K562 (cell line): ENCODE data around the gene SDCCAG8. TPM values are rescaled to one million over a fixed set of nuclear protein-coding genes. Genes with fewer than 3 reads are reported as not detected.
A peak's percentile ranks its signal among the peaks of the same experiment; 100 is the strongest.

Source experiments
- BMI1 ChIP-seq: fragments of 150-350 bp; IDR thresholded peaks from 2 replicates; pipeline ENCODE4 v1.6.1; 2014; ENCODE audit warnings: low read length
- CGGBP1 ChIP-seq: fragments of 250-450 bp; sonication (Bioruptor Pico); IDR thresholded peaks from 2 replicates; pipeline ENCODE4 v1.9.0; 2021; ENCODE audit warnings: mild to moderate bottlenecking
- E2F4 ChIP-seq: sonication (generic); formaldehyde crosslinking; IDR thresholded peaks from 2 replicates; pipeline ENCODE4 v1.8.0; 2022; ENCODE audit warnings: mild to moderate bottlenecking, low read depth, missing genetic modification reagents
- E2F6 ChIP-seq, 2 experiments: IDR thresholded peaks; 2 replicates each; pipeline ENCODE4 v1.6.1; 2011; ENCODE audit warnings: borderline replicate concordance in 1 of 2, control low read depth in 1 of 2, low read depth in 1 of 2, low read length in 1 of 2, mild to moderate bottlenecking in 1 of 2, mixed read lengths in 1 of 2, moderate library complexity in 1 of 2; ENCODE audit not compliant: insufficient read depth in 1 of 2, insufficient read length in 1 of 2, poor library complexity in 1 of 2, severe bottlenecking in 1 of 2; ENCODE audit errors: extremely low read depth in 1 of 2
- LARP7 ChIP-seq: fragments of 450-650 bp; IDR thresholded peaks from 2 replicates; pipeline ENCODE4 v1.6.1; 2016
- NFE2 ChIP-seq: IDR thresholded peaks from 2 replicates; pipeline ENCODE4 v1.6.1; 2014; ENCODE audit warnings: antibody characterized with exemption, low read depth
- PHTF2 ChIP-seq: fragments of 250-450 bp; sonication (Bioruptor Pico); IDR thresholded peaks from 2 replicates; pipeline ENCODE4 v1.5.0; 2021; ENCODE audit warnings: mild to moderate bottlenecking
- POLR2A ChIP-seq: fragments of 450-650 bp; conservative IDR thresholded peaks from 2 replicates; pipeline ENCODE4 v1.6.1; 2016
- SMARCE1 ChIP-seq: fragments of 450-650 bp; IDR thresholded peaks from 2 replicates; pipeline ENCODE4 v1.7.1; 2016; ENCODE audit warnings: mild to moderate bottlenecking
- SOX6 ChIP-seq: fragments of 450-650 bp; IDR thresholded peaks from 2 replicates; pipeline ENCODE4 v1.6.1; 2014; ENCODE audit warnings: mild to moderate bottlenecking
- STAG1 ChIP-seq: sonication (generic); formaldehyde crosslinking; IDR thresholded peaks from 2 replicates; pipeline ENCODE4 v1.5.0; 2020; ENCODE audit warnings: missing genetic modification reagents, borderline replicate concordance
- U2AF1 ChIP-seq: fragments of 200-400 bp; formaldehyde crosslinking; optimal IDR thresholded peaks from 2 replicates; pipeline ENCODE3; 2017; ENCODE audit warnings: mild to moderate bottlenecking, low read depth, low read length, moderate library complexity
- ZNF316 ChIP-seq: fragments of 450-650 bp; IDR thresholded peaks from 2 replicates; pipeline ENCODE4 v1.6.1; 2016
- ZNF561 ChIP-seq: fragments of 450-650 bp; formaldehyde crosslinking; conservative IDR thresholded peaks from 2 replicates; pipeline ENCODE4 v1.4.0; 2020; ENCODE audit warnings: mild to moderate bottlenecking, moderate library complexity
- polyA plus RNA-seq, 8 experiments: library from polyadenylated mRNA; depleted of rRNA in 4 of 8; stranded (reverse) in 5 of 8; unstranded in 3 of 8; fragments of >200 nt; fragmentation: Nextera tagmentation in 2 of 8; fragmentation: Illumina TruSeq in 1 of 8; extraction: Ambion mirVana in 2 of 8; extraction: Trizol in 1 of 8; gene quantifications; 2 replicates each; pipeline versions ENCODE4 v1.2.1 to v1.2.3, GENCODE V29; 2011 to 2014; ENCODE audit warnings: inconsistent platforms in 1 of 8, missing spikeins in 1 of 8
- total RNA-seq, 7 experiments: library from RNA; depleted of rRNA in 6 of 7; stranded (reverse); fragments of >200 nt in 6 of 7; fragmentation: Illumina TruSeq in 2 of 7; extraction: Trizol in 2 of 7; gene quantifications; 2 replicates each; pipeline versions ENCODE4 v1.2.1 to v1.2.3, GENCODE V29; 2011 to 2021; ENCODE audit warnings: low replicate concordance in 1 of 7

SDCCAG8 gene
- total and polyA plus RNA-seq, 9 of the 15 experiments (the other 6 are each of a cell fraction or from before 2014, with no cell fraction given): 17.9 to 36.7 (median 25.4) TPM

GRCh38 chr1:243269461-243269801, 13.6 kb downstream of the SDCCAG8 start (continued):
- no peak for TF ChIP-seq E2F6 (IDR thresholded peaks at IDR 0.05; ENCODE audit: borderline replicate concordance in 1 of 2, extremely low read depth in 1 of 2, insufficient read depth in 1 of 2, insufficient read length in 1 of 2, low read depth in 1 of 2, low read length in 1 of 2, poor library complexity in 1 of 2, severe bottlenecking in 1 of 2)
- TF ChIP-seq SOX6: no peak
- TF ChIP-seq ZNF561 (CRISPR knock-in tag): no peak
- TF ChIP-seq POLR2A: 0 out of 2 replicates have a peak, but pooled peaks have one; percentile 24
- no peak for TF ChIP-seq LARP7
- no peak for TF ChIP-seq SMARCE1
- TF ChIP-seq PHTF2 (CRISPR knock-in tag): no peak
- TF ChIP-seq U2AF1: no peak
- no peak for TF ChIP-seq BMI1
- no peak for TF ChIP-seq NFE2
- TF ChIP-seq CGGBP1 (CRISPR knock-in tag): no peak
- no peak for TF ChIP-seq ZNF316
- TF ChIP-seq STAG1 (CRISPR knock-in tag): no peak
- 0 out of 2 replicates have a peak, but pooled peaks have one; percentile 19 for TF ChIP-seq E2F4 (CRISPR knock-in tag)
